MCF 10A (cell line): ENCODE measurements around the gene SNX21. TPM values are rescaled to one million over a fixed set of nuclear protein-coding genes. Genes with fewer than 3 reads are reported as not detected.
"Not testable (repeated sequence)": the region's sequence is repeated elsewhere in the genome, so short reads cannot be mapped to it uniquely, and the experiment has no call there.

Source experiments
- BruUV-seq: library from RNA; stranded (reverse); fragments of 400-500 nt; replicated peaks from 2 replicates; lab custom pipeline; 2021; lab: Mats Ljungman, UMichigan
- CTCF ChIA-PET: fragments of 300-600 bp; sonication (Branson Sonifier 250); formaldehyde crosslinking; extraction: SDS; loops from one replicate; lab custom pipeline; 2021; ENCODE audit warnings: antibody characterized with exemption, inconsistent platforms; lab: Yijun Ruan, JAX
- POLR2A ChIA-PET: fragments of 300-600, 350-650 bp; sonication (Branson Sonifier 250); formaldehyde crosslinking; extraction: SDS; loops from one replicate; lab custom pipeline; 2020; ENCODE audit warnings: antibody characterized with exemption, inconsistent platforms; lab: Yijun Ruan, JAX
- DNase-seq: peaks from one replicate; pipeline ENCODE4 v3.0.0-alpha.2; 2018; ENCODE audit not compliant: unreplicated experiment
- H3K27ac Mint-ChIP-seq: one replicate; pipeline ENCODE4 v1.8.0; 2022; ENCODE audit warnings: mild to moderate bottlenecking, low read depth, mixed read lengths; ENCODE audit not compliant: unreplicated experiment
- H3K27me3 Mint-ChIP-seq: one replicate; pipeline ENCODE4 v1.8.0; 2022; ENCODE audit warnings: mixed read lengths; ENCODE audit not compliant: insufficient read depth, unreplicated experiment
- H3K36me3 Mint-ChIP-seq: one replicate; pipeline ENCODE4 v1.8.0; 2022; ENCODE audit warnings: mild to moderate bottlenecking, moderate library complexity, mixed read lengths; ENCODE audit not compliant: insufficient read depth, unreplicated experiment
- H3K4me1 Mint-ChIP-seq: one replicate; pipeline ENCODE4 v1.8.0; 2022; ENCODE audit warnings: mixed read lengths; ENCODE audit not compliant: insufficient read depth, unreplicated experiment
- H3K4me3 Mint-ChIP-seq: one replicate; pipeline ENCODE4 v1.8.0; 2022; ENCODE audit warnings: mild to moderate bottlenecking, moderate library complexity, mixed read lengths; ENCODE audit not compliant: unreplicated experiment
- H3K9me3 Mint-ChIP-seq: one replicate; pipeline ENCODE4 v1.8.0; 2022; ENCODE audit warnings: mixed read lengths; ENCODE audit not compliant: unreplicated experiment
- CTCF ChIP-seq: fragments of 200-600 bp; IDR thresholded peaks from one replicate; pipeline ENCODE4 v1.8.0; 2022; ENCODE audit warnings: antibody characterized with exemption, mild to moderate bottlenecking; ENCODE audit not compliant: unreplicated experiment
- intact Hi-C: fragments of 100-400 bp; cut with micrococcal nuclease; formaldehyde crosslinking; loops from 2 replicates; pipeline ENCODE4 v1.14.1; 2022
- total RNA-seq: library from RNA; stranded (reverse); gene quantifications from 2 replicates; pipeline ENCODE4 v1.2.3, GENCODE V29; 2022

Gene SNX21
- total RNA-seq, 1 experiment from 2014 or later: 8.5 TPM

GRCh38 chr20:45827030-45827652, 6.5 kb upstream of the SNX21 start, which contains the start of gene TNNC2:
TNNC2 (minus strand) TSS chr20:45827312; CDS start chr20:45827248, 64 bp downstream.
- no peak within 1 kb of the TSS for H3K4me3 Mint-ChIP-seq
- H3K36me3 Mint-ChIP-seq: no peaks in the 10 kb centered on the region
- BruUV-seq: no TSS peak
- H3K27ac Mint-ChIP-seq: no peak within 1 kb of the TSS
- DNase-seq: no peak
- CTCF ChIA-PET: interaction anchor here (1.7 kb wide), 1 partner anchor 28 kb away, joined by 12 read pairs; no protein-coding TSS in a partner anchor
- no peaks in the 10 kb centered on the region for H3K27me3 Mint-ChIP-seq
- no peak for TF ChIP-seq CTCF
- peaks cover 5% of the 10 kb centered on the region for H3K4me1 Mint-ChIP-seq
- POLR2A ChIA-PET: interaction anchor here (0.7 to 1.3 kb wide), 4 partner anchors 10 to 108 kb away, joined by 3 to 5 read pairs (median 3); partner anchors contain the start of genes PCIF1 and UBE2C
- intact Hi-C loops: no loop called here
- H3K9me3 Mint-ChIP-seq: no peaks in the 10 kb centered on the region

GRCh38 chr20:45827712-45828111, 5.9 kb upstream of the SNX21 start:
- Mint-ChIP-seq H3K9me3 (no peaks in the 10 kb centered on the region), H3K4me1 (peaks cover under 1% of the 10 kb centered on the region), H3K36me3 (no peaks in the 10 kb centered on the region), H3K27me3 (no peaks in the 10 kb centered on the region), H3K27ac (no peak overlapping the region), H3K4me3 (no peak overlapping the region)
- intact Hi-C loops: no loop called here
- DNase-seq: no peak
- ChIA-PET CTCF (no interaction called here), POLR2A (interaction anchor here (0.8 kb wide), 1 partner anchor 107 kb away, joined by 3 read pairs; the partner anchor contains the start of gene PCIF1)
- no peak for TF ChIP-seq CTCF
- no TSS peak for BruUV-seq

- no peaks in the 10 kb centered on the region for H3K36me3 Mint-ChIP-seq
- no peak for DNase-seq
- ChIA-PET POLR2A (interaction anchor here (0.5 to 1.0 kb wide), 3 partner anchors 11 to 407 kb away, joined by 3 read pairs; no protein-coding TSS in a partner anchor), CTCF (no interaction called here)
- no peak overlapping the region for H3K27ac Mint-ChIP-seq
- peaks cover 8% of the 10 kb centered on the region for H3K4me1 Mint-ChIP-seq
- H3K4me3 Mint-ChIP-seq: no peak overlapping the region
- H3K9me3 Mint-ChIP-seq: no peaks in the 10 kb centered on the region
- intact Hi-C loops: no loop called here
- no peak for TF ChIP-seq CTCF
- H3K27me3 Mint-ChIP-seq: no peaks in the 10 kb centered on the region
- BruUV-seq: no TSS peak
Observed at GRCh38 chr20:45828589-45828988, 5.0 kb upstream of the SNX21 start.

- H3K9me3 Mint-ChIP-seq, H3K27me3 Mint-ChIP-seq, H3K36me3 Mint-ChIP-seq, H3K4me1 Mint-ChIP-seq, H3K4me3 Mint-ChIP-seq, H3K27ac Mint-ChIP-seq, DNase-seq, POLR2A ChIA-PET, BruUV-seq: not testable (repeated sequence)
- CTCF ChIA-PET: interaction anchor here (0.7 kb wide), 1 partner anchor 30 kb away, joined by 3 read pairs; no protein-coding TSS in a partner anchor
- intact Hi-C loops: loop anchor here (10.0 kb wide), 1 partner anchor 55 kb away; the partner anchor contains the start of genes SPATA25 and ZSWIM1
Observed at GRCh38 chr20:45829673-45830106, 3.9 kb upstream of the SNX21 start.
